Activated naive CD8-positive, alpha-beta T cell treated with anti-CD3 and anti-CD28 coated beads, Interleukin-2, amount 50 U/mL, for 24 hours (primary cell): ENCODE measurements around the gene MBD4.

Experiments used
- ATAC-seq: fragments of 150-1000 bp; cut with Tn5 transposase; one replicate; pipeline ENCODE4 v1.10.0; 2021
- DNase-seq: peaks from one replicate; pipeline ENCODE4 v3.0.0; 2021
- H3K27ac Mint-ChIP-seq: one replicate; pipeline ENCODE4 v1.8.0; 2021; ENCODE audit warnings: mild to moderate bottlenecking, mixed read lengths
- H3K27me3 Mint-ChIP-seq: one replicate; pipeline ENCODE4 v1.8.0; 2021; ENCODE audit warnings: mixed read lengths
- H3K36me3 Mint-ChIP-seq: one replicate; pipeline ENCODE4 v1.8.0; 2021; ENCODE audit warnings: low read depth, mixed read lengths
- H3K4me1 Mint-ChIP-seq: one replicate; pipeline ENCODE4 v1.8.0; 2021; ENCODE audit warnings: mixed read lengths
- H3K4me3 Mint-ChIP-seq: one replicate; pipeline ENCODE4 v1.8.0; 2021; ENCODE audit warnings: mild to moderate bottlenecking, moderate library complexity, mixed read lengths
- H3K9me3 Mint-ChIP-seq: one replicate; pipeline ENCODE4 v1.8.0; 2021; ENCODE audit warnings: mixed read lengths

Gene MBD4

GRCh38 chr3:129449279-129450115 is 9.7 kb upstream of the MBD4 start:
- no peak for DNase-seq
- H3K4me1 Mint-ChIP-seq: no peaks in the 10 kb centered on the region
- no peak overlapping the region for H3K27ac Mint-ChIP-seq

GRCh38 chr3:129448186-129448895 is 8.6 kb upstream of the MBD4 start:
- Mint-ChIP-seq H3K9me3 (no peaks in the 10 kb centered on the region), H3K36me3 (peaks cover 5% of the 10 kb centered on the region), H3K27me3 (no peaks in the 10 kb centered on the region), H3K4me1 (no peaks in the 10 kb centered on the region), H3K4me3 (no peak overlapping the region), H3K27ac (no peak overlapping the region)
- ATAC-seq (no peak), DNase-seq (no peak)

More at GRCh38 chr3:129449279-129450115, 9.7 kb upstream of the MBD4 start:
- Mint-ChIP-seq H3K4me3 (no peak overlapping the region), H3K27me3 (no peaks in the 10 kb centered on the region), H3K36me3 (peaks cover 11% of the 10 kb centered on the region), H3K9me3 (no peaks in the 10 kb centered on the region)
- no peak for ATAC-seq

DNA sequence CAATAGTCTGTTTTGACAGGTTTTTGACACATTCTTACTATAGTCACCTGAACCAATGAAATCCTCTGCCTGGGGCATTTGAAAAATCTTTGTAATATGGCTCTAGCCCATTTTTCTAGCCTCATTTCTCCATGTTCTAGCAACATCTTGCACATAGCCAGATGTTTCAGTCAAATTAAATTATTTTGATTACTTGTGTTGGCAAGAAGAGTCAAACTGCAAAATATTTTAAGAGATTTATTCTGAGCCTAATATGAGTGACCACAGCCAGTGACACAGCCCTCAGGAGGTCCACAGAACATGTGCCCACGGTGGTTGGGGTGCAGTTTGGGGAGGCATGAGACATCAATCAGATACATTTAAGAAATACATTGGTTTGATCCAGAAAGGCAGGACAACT is 7.2 kb upstream of the MBD4 start:
- Mint-ChIP-seq H3K27ac (no peak overlapping the region), H3K9me3 (no peaks in the 10 kb centered on the region), H3K4me3 (no peak overlapping the region), H3K36me3 (no peaks in the 10 kb centered on the region), H3K27me3 (no peaks in the 10 kb centered on the region), H3K4me1 (peaks cover 10% of the 10 kb centered on the region)
- ATAC-seq (no peak), DNase-seq (no peak)

DNA sequence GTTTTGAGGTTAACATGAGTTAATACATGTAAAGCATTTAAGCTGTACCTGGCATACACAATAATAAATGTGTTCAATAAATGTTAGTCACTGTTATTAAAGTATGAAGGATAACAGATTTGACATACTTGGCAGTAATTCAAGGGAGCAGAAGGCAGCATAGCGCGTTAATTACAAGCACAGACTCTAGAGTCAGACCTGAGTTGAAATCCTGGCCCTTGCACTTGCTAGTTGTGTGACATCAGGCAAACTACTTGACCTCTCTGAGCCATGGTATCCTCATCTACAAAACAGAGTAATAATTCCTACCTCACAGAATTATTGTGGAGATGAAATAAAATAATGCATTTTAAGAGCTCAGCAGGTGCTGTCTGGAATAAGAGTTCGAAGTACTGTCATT is 5.7 kb upstream of the MBD4 start:
- DNase-seq (no peak), ATAC-seq (no peak)
- H3K9me3 Mint-ChIP-seq: no peaks in the 10 kb centered on the region
- no peaks in the 10 kb centered on the region for H3K36me3 Mint-ChIP-seq
- H3K27ac Mint-ChIP-seq: no peak overlapping the region
- H3K4me3 Mint-ChIP-seq: no peak overlapping the region
- H3K27me3 Mint-ChIP-seq: no peaks in the 10 kb centered on the region
- peaks cover 23% of the 10 kb centered on the region for H3K4me1 Mint-ChIP-seq

DNA sequence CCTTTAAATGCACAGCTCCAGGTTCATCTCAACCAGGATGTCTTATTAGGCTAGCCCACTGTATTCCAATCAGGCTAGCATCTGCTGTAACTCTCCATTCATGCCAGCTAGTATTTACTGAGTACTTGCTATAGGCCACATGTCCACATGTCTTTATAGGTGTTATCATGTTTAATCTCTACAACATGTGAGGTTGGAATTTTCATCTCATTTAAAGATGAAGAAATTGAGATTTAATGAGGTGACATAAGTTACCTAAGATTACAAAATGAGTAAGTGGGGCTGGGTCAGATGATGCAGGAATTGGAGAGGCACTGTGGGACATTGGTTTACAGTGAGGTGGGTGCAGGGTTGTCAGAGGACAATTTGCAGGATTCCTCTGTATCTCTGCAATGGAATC is 3.2 kb upstream of the MBD4 start:
- ATAC-seq (no peak), DNase-seq (no peak)
- H3K4me3 Mint-ChIP-seq: no peak overlapping the region
- peaks cover 4% of the 10 kb centered on the region for H3K27me3 Mint-ChIP-seq
- no peak overlapping the region for H3K27ac Mint-ChIP-seq
- peaks cover 37% of the 10 kb centered on the region for H3K4me1 Mint-ChIP-seq
- peaks cover 11% of the 10 kb centered on the region for H3K36me3 Mint-ChIP-seq
- H3K9me3 Mint-ChIP-seq: no peaks in the 10 kb centered on the region

DNA sequence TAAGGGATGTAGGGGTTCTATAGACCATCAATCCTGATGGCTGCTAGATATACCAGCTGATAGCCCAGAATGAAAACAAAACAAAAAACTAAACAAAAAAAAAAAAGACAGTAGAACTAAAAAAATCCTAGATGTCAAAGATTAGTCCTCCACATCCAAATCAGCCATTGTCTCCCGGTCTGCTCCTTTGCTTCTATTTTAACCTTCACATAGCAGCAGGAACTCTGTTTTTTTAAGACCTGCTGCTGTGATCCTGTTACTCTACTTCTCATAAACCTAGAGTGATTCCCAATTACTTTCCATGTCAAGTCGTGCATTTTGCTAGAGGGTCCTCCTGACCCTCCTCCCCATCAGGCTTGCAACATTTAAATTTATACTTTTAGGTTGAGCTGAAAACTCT is 2.7 kb upstream of the MBD4 start:
- no peak overlapping the region for H3K4me3 Mint-ChIP-seq

DNA sequence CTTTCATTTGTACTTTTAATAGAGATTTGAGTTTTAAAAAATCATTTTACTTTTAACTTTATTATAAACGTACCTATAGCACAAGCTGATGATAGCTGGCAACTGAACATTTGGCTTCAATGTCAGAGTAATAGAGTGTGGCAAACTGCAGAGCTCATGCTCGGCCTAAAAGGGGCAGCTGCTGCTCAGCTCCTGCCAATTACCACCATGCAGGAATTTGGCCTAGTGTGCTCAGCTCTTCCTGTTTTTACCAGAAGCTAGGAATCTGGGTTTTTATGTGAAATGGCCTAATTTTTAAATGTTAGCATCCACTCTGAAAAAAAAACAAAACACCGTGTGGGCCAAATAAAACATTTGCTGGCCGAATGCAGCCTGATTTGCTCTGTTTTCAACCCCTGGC is 2.0 kb upstream of the MBD4 start:
- H3K4me1 Mint-ChIP-seq: peaks cover 48% of the 10 kb centered on the region
- no peak for DNase-seq
- H3K27me3 Mint-ChIP-seq: peaks cover 4% of the 10 kb centered on the region
- ATAC-seq: no peak
- H3K4me3 Mint-ChIP-seq: peak overlapping the region; percentile 94
- peaks cover 20% of the 10 kb centered on the region for H3K36me3 Mint-ChIP-seq
- H3K9me3 Mint-ChIP-seq: no peaks in the 10 kb centered on the region
- peak overlapping the region; percentile 99 for H3K27ac Mint-ChIP-seq

More for the DNA sequence above, 2.7 kb upstream of the MBD4 start:
- Mint-ChIP-seq H3K27me3 (peaks cover 4% of the 10 kb centered on the region), H3K9me3 (no peaks in the 10 kb centered on the region), H3K27ac (peak overlapping the region; percentile 32), H3K4me1 (peaks cover 42% of the 10 kb centered on the region), H3K36me3 (peaks cover 16% of the 10 kb centered on the region)
- DNase-seq: no peak
- no peak for ATAC-seq

GRCh38 chr3:129441215-129441614 is 1.5 kb upstream of the MBD4 start:
- Mint-ChIP-seq H3K4me3 (peak overlapping the region; percentile 94), H3K36me3 (peaks cover 26% of the 10 kb centered on the region), H3K27ac (peak overlapping the region; percentile 99), H3K4me1 (peaks cover 54% of the 10 kb centered on the region), H3K9me3 (no peaks in the 10 kb centered on the region), H3K27me3 (peaks cover 4% of the 10 kb centered on the region)
- DNase-seq (no peak), ATAC-seq (no peak)

GRCh38 chr3:129440618-129441190 is 956 bp upstream of the MBD4 start:
- no peak for ATAC-seq
- H3K27ac Mint-ChIP-seq: peak overlapping the region; percentile 99
- peak overlapping the region; percentile 94 for H3K4me3 Mint-ChIP-seq
- peaks cover 28% of the 10 kb centered on the region for H3K36me3 Mint-ChIP-seq
- no peaks in the 10 kb centered on the region for H3K9me3 Mint-ChIP-seq
- peaks cover 59% of the 10 kb centered on the region for H3K4me1 Mint-ChIP-seq
- H3K27me3 Mint-ChIP-seq: peaks cover 4% of the 10 kb centered on the region
- DNase-seq: no peak

DNA sequence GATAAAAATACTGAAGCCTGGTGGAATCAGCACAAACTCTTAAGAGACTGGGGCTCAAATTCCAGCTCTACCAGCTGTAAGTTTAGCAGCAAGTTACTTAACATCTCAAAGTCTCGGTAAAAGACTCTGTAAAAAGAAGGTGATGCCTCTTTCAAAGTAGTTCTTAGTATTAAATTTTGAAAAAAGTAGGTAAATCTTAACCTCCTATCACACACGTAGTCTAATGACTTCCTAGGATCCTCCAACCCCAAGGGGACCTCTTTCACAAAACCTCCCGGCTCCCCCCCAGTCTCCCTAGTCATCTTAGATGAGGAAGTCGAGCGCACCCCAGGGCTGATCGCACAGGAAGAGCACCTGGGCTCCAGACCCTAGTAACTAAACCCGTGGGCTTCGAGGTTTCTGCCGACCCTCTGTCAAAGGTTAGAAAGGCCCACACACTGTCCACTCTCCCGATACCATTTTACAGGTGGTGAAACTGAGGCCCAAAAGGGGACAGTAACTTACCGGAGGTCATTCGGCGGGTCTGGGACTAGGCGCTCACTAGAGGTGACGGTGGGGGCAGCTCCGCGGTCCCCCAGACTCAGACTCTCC is 427 bp downstream of the MBD4 start:
- H3K4me1 Mint-ChIP-seq: peaks cover 70% of the 10 kb centered on the region
- H3K36me3 Mint-ChIP-seq: peaks cover 37% of the 10 kb centered on the region
- H3K4me3 Mint-ChIP-seq: peak overlapping the region; percentile 94
- H3K9me3 Mint-ChIP-seq: no peaks in the 10 kb centered on the region
- peaks cover 4% of the 10 kb centered on the region for H3K27me3 Mint-ChIP-seq
- peak; percentile 54 for DNase-seq
- peak; percentile 11 for ATAC-seq
- peak overlapping the region; percentile 99 for H3K27ac Mint-ChIP-seq

- DNase-seq (no peak), ATAC-seq (no peak)
- Mint-ChIP-seq H3K4me3 (peak overlapping the region; percentile 13), H3K9me3 (no peaks in the 10 kb centered on the region), H3K27ac (no peak overlapping the region), H3K27me3 (peaks cover 4% of the 10 kb centered on the region), H3K4me1 (peaks cover 53% of the 10 kb centered on the region), H3K36me3 (peaks cover 63% of the 10 kb centered on the region)
These were observed 4.4 kb downstream of the MBD4 start for GRCh38 chr3:129435367-129435766.

DNA sequence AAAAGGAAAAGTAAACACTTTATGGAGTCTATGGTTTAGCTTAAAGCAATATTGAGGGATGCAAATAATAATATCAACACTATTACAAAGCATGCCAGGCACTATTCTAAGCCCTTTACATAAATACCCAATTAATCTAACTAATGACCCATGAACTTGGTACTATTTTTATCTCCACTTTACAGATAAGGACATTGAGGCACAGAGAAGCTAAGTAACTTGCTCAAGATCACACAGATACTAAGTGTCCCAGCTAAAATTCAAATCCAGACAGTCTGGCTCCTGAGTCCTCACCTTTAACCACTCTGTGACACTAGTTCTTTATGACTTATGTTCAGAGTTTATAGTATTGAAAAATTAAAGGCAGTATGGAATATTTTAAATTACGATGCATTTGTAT is 5.6 kb downstream of the MBD4 start:
- no peaks in the 10 kb centered on the region for H3K9me3 Mint-ChIP-seq
- H3K27ac Mint-ChIP-seq: no peak overlapping the region
- DNase-seq (no peak), ATAC-seq (no peak)
- H3K4me1 Mint-ChIP-seq: peaks cover 56% of the 10 kb centered on the region
- H3K27me3 Mint-ChIP-seq: no peaks in the 10 kb centered on the region
- H3K4me3 Mint-ChIP-seq: no peak overlapping the region
- peaks cover 55% of the 10 kb centered on the region for H3K36me3 Mint-ChIP-seq

DNA sequence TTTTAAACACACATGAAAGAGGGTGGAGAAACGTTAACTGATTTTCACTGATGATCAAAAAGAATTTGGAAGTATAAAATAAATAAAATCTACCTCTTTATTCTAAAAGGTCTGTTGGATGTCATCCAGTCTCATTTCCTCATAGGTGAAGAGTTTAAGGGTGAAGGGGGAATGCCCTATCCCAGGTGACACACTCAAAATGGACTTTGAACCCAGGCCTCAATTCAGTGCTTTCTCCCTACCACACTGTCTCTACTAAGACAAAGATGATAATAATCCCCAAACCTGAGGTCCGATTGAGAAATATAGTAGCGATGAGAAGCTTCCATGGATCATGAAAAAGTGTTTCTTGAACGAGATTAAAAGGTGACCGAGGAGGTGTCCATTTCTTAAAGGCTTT is 6.2 kb downstream of the MBD4 start:
- H3K27ac Mint-ChIP-seq: no peak overlapping the region
- DNase-seq (no peak), ATAC-seq (no peak)
- peaks cover 61% of the 10 kb centered on the region for H3K4me1 Mint-ChIP-seq
- peaks cover 61% of the 10 kb centered on the region for H3K36me3 Mint-ChIP-seq
- H3K27me3 Mint-ChIP-seq: no peaks in the 10 kb centered on the region
- no peak overlapping the region for H3K4me3 Mint-ChIP-seq
- no peaks in the 10 kb centered on the region for H3K9me3 Mint-ChIP-seq

DNA sequence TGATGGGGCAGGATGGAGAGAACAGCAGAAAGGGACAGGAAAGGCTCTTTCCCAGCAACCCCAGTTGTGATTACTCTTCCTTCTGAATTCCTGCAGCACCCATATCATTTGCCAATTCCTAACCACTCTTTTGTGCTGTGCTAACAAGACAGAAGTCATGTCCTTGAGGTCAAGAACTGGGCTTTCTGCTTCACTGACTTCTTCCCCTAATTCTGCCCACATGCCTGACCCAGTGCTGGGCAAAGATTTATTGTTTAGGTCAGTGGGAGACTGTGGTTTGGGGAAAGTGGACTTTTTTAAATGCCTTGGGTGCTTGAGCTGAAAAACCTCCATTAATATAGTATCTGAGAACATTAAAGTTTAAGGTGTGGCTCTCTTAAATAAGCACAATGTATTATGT is 7.1 kb downstream of the MBD4 start:
- Mint-ChIP-seq H3K4me1 (peaks cover 61% of the 10 kb centered on the region), H3K27me3 (peaks cover 3% of the 10 kb centered on the region), H3K9me3 (no peaks in the 10 kb centered on the region), H3K27ac (no peak overlapping the region), H3K36me3 (peaks cover 57% of the 10 kb centered on the region), H3K4me3 (no peak overlapping the region)
- DNase-seq: no peak
- no peak for ATAC-seq
